AG09319 (cell line): ENCODE data around the gene ITGB2.
"Not testable (repeated sequence)": the region's sequence is repeated elsewhere in the genome, so short reads cannot be mapped to it uniquely, and the experiment has no call there.

ENCODE experiments used
- DNase-seq: peaks from one replicate; pipeline ENCODE4 v3.0.0-alpha.2; 2010; ENCODE audit warnings: low read depth; ENCODE audit errors: extremely low read depth
- CTCF ChIP-seq: IDR thresholded peaks from 2 replicates; pipeline ENCODE4 v1.5.1; 2011; ENCODE audit warnings: low read depth, mild to moderate bottlenecking, inconsistent platforms, low read length, moderate library complexity

ITGB2 gene

GRCh38 chr21:44913425-44914175 lies 7.1 kb downstream of the ITGB2 start:
- no peak for DNase-seq
- TF ChIP-seq CTCF, result no peak

- not testable (repeated sequence) for DNase-seq
These were observed 7.9 kb downstream of the ITGB2 start for GRCh38 chr21:44912506-44913412.

GRCh38 chr21:44912158-44912473 lies 8.6 kb downstream of the ITGB2 start:
- no peak for TF ChIP-seq CTCF

GRCh38 chr21:44911384-44912157 lies 9.1 kb downstream of the ITGB2 start:
- no peak for DNase-seq
- no peak; the same call in 1 of the 2 replicates for TF ChIP-seq CTCF

More at GRCh38 chr21:44912158-44912473, 8.6 kb downstream of the ITGB2 start:
- DNase-seq, result no peak

GRCh38 chr21:44911068-44911383 lies 9.7 kb downstream of the ITGB2 start:
- no peak for TF ChIP-seq CTCF
- DNase-seq, result no peak

- DNase-seq, result no peak
- TF ChIP-seq CTCF, result no peak
These were observed 10.3 kb downstream of the ITGB2 start for GRCh38 chr21:44910229-44911067.

- TF ChIP-seq CTCF, result no peak
- DNase-seq, result no peak
These were observed 11.0 kb downstream of the ITGB2 start for GRCh38 chr21:44909719-44910118.
